HCT116 (cell line): ENCODE data around the gene GRM8.

ENCODE experiments used
- CTCF ChIP-seq, 3 experiments: fragments of 200-600 bp in 1 of 3; sonication (generic) in 1 of 3; IDR thresholded peaks in 2 of 3; conservative IDR thresholded peaks in 1 of 3; 2 replicates each; pipeline ENCODE4 v1.5.1; 2012 to 2017; ENCODE audit warnings: low read depth in 2 of 3, low read length in 2 of 3, antibody characterized with exemption in 1 of 3, borderline replicate concordance in 1 of 3, control low read depth in 1 of 3, mild to moderate bottlenecking in 1 of 3, mixed read lengths in 1 of 3, mixed run types in 1 of 3, moderate library complexity in 1 of 3; ENCODE audit not compliant: insufficient read depth in 1 of 3
- TCF7L2 ChIP-seq: IDR thresholded peaks from 2 replicates; pipeline ENCODE4 v1.7.0; 2011; ENCODE audit warnings: borderline replicate concordance, inconsistent platforms; ENCODE audit not compliant: insufficient read depth, insufficient read length; ENCODE audit errors: extremely low read depth
- TF ChIP-seq, protein P1 (sequence below): IDR thresholded peaks from 2 replicates; pipeline ENCODE4 v1.6.1; 2012; ENCODE audit warnings: low read depth

GRCh38 chr7:127107601-127108007 lies 145.1 kb downstream of the GRM8 start:
- TF ChIP-seq CTCF (IDR thresholded peaks at IDR 0.05 in 2 of 3, conservative IDR thresholded peaks at IDR 0.05 in 1 of 3; ENCODE audit: borderline replicate concordance in 1 of 3, insufficient read depth in 1 of 3, low read depth in 2 of 3, low read length in 2 of 3) (peak; percentile 41 to 76 (median 72); a peak in 5 of 6 replicates), TCF7L2 (no peak)
- TF ChIP-seq, protein P1, sequence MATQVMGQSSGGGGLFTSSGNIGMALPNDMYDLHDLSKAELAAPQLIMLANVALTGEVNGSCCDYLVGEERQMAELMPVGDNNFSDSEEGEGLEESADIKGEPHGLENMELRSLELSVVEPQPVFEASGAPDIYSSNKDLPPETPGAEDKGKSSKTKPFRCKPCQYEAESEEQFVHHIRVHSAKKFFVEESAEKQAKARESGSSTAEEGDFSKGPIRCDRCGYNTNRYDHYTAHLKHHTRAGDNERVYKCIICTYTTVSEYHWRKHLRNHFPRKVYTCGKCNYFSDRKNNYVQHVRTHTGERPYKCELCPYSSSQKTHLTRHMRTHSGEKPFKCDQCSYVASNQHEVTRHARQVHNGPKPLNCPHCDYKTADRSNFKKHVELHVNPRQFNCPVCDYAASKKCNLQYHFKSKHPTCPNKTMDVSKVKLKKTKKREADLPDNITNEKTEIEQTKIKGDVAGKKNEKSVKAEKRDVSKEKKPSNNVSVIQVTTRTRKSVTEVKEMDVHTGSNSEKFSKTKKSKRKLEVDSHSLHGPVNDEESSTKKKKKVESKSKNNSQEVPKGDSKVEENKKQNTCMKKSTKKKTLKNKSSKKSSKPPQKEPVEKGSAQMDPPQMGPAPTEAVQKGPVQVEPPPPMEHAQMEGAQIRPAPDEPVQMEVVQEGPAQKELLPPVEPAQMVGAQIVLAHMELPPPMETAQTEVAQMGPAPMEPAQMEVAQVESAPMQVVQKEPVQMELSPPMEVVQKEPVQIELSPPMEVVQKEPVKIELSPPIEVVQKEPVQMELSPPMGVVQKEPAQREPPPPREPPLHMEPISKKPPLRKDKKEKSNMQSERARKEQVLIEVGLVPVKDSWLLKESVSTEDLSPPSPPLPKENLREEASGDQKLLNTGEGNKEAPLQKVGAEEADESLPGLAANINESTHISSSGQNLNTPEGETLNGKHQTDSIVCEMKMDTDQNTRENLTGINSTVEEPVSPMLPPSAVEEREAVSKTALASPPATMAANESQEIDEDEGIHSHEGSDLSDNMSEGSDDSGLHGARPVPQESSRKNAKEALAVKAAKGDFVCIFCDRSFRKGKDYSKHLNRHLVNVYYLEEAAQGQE, result no peak; the same call in none of the 2 replicates
